GM12878 (cell line): Measurements from ENCODE around the gene RAB4B.
"Not testable (repeated sequence)": the region's sequence is repeated elsewhere in the genome, so short reads cannot be mapped to it uniquely, and the experiment has no call there.

Experiments used
- CTCF ChIP-seq, 3 experiments: IDR thresholded peaks in 2 of 3; conservative IDR thresholded peaks in 1 of 3; 2 replicates each; pipeline ENCODE4 v1.5.1; 2011; ENCODE audit warnings: low read depth in 3 of 3, low read length in 3 of 3, mild to moderate bottlenecking in 3 of 3, control low read depth in 2 of 3, moderate library complexity in 2 of 3, inconsistent platforms in 1 of 3, mixed read lengths in 1 of 3; ENCODE audit not compliant: control insufficient read depth in 2 of 3, insufficient read depth in 1 of 3; ENCODE audit errors: extremely low read depth in 1 of 3
- FOXM1 ChIP-seq: IDR thresholded peaks from 2 replicates; pipeline ENCODE4 v1.6.1; 2012; ENCODE audit warnings: low read depth, mild to moderate bottlenecking, inconsistent platforms, low read length, moderate library complexity
- POLR2A ChIP-seq: IDR thresholded peaks from 2 replicates; pipeline ENCODE4 v1.6.1; 2011; ENCODE audit warnings: low read depth, mild to moderate bottlenecking, low read length
- POLR2AphosphoS5 ChIP-seq: IDR thresholded peaks from 2 replicates; pipeline ENCODE4 v1.6.1; 2011; ENCODE audit warnings: mild to moderate bottlenecking, low read length, inconsistent platforms
- RAD21 ChIP-seq: IDR thresholded peaks from 2 replicates; pipeline ENCODE4 v1.6.1; 2011; ENCODE audit warnings: mild to moderate bottlenecking, low read depth, low read length, moderate library complexity; ENCODE audit not compliant: insufficient read depth
- TCF12 ChIP-seq: IDR thresholded peaks from 2 replicates; pipeline ENCODE4 v1.6.1; 2011; ENCODE audit warnings: low read depth, mild to moderate bottlenecking, low read length
- TCF7 ChIP-seq: IDR thresholded peaks from 2 replicates; pipeline ENCODE4 v1.6.1; 2014; ENCODE audit warnings: antibody characterized with exemption, borderline replicate concordance

GRCh38 chr19:40842012-40842411, 64.0 kb downstream of the RAB4B start:
- not testable (repeated sequence) for TF ChIP-seq TCF7; POLR2A; TCF12; CTCF (IDR thresholded peaks at IDR 0.05 in 2 of 3, conservative IDR thresholded peaks at IDR 0.05 in 1 of 3; ENCODE audit: control insufficient read depth in 2 of 3, extremely low read depth in 1 of 3, insufficient read depth in 1 of 3, low read depth in 3 of 3, low read length in 3 of 3); FOXM1; POLR2AphosphoS5; RAD21
